ENCODE data around the gene SOD1.
A peak's percentile ranks its signal among the peaks of the same experiment; 100 is the strongest.

SOD1 gene

DNA sequence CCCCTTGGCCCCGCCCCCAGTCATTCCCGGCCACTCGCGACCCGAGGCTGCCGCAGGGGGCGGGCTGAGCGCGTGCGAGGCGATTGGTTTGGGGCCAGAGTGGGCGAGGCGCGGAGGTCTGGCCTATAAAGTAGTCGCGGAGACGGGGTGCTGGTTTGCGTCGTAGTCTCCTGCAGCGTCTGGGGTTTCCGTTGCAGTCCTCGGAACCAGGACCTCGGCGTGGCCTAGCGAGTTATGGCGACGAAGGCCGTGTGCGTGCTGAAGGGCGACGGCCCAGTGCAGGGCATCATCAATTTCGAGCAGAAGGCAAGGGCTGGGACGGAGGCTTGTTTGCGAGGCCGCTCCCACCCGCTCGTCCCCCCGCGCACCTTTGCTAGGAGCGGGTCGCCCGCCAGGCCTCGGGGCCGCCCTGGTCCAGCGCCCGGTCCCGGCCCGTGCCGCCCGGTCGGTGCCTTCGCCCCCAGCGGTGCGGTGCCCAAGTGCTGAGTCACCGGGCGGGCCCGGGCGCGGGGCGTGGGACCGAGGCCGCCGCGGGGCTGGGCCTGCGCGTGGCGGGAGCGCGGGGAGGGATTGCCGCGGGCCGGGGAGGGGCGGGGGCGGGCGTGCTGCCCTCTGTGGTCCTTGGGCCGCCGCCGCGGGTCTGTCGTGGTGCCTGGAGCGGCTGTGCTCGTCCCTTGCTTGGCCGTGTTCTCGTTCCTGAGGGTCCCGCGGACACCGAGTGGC, at the start of gene SOD1:
TSS of gene SOD1 (plus strand) at position 158 of the 723 bp plus-strand sequence. CDS start at position 235, 77 bp downstream.
- DNase-seq (ENCODE audit: low read depth), result peak; percentile 95
- peak within 1 kb of the TSS; percentile 95 for H3K4me3 ChIP-seq (ENCODE audit: low read depth, low read length)
- TF ChIP-seq, protein P1, sequence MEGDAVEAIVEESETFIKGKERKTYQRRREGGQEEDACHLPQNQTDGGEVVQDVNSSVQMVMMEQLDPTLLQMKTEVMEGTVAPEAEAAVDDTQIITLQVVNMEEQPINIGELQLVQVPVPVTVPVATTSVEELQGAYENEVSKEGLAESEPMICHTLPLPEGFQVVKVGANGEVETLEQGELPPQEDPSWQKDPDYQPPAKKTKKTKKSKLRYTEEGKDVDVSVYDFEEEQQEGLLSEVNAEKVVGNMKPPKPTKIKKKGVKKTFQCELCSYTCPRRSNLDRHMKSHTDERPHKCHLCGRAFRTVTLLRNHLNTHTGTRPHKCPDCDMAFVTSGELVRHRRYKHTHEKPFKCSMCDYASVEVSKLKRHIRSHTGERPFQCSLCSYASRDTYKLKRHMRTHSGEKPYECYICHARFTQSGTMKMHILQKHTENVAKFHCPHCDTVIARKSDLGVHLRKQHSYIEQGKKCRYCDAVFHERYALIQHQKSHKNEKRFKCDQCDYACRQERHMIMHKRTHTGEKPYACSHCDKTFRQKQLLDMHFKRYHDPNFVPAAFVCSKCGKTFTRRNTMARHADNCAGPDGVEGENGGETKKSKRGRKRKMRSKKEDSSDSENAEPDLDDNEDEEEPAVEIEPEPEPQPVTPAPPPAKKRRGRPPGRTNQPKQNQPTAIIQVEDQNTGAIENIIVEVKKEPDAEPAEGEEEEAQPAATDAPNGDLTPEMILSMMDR (conservative IDR thresholded peaks at IDR 0.05; ENCODE audit: low read depth, low read length), result no peak

DNA sequence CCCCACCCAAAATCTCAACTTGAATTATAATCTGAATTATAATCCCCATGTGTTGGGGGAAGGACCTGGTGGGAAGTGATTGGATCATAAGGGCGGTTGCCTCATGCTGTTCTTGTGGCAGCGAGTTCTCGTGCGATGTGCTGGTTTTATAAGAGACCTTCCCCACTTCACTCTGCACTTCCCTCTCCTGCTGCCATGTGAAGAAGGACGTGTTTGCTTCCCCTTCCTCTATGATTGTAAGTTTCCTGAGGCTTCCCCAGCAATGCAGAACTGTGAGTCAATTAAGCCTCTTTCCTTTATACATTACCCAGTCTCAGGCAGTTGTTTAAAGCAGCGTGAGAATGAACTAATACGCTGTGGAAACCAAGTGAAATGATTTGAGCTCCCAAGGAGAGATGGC, 48.0 kb upstream of the SOD1 start:
- TF ChIP-seq, protein P1 (conservative IDR thresholded peaks at IDR 0.05; ENCODE audit: low read depth, low read length), result no peak
- DNase-seq (ENCODE audit: low read depth), result no peak
- H3K4me3 ChIP-seq (ENCODE audit: low read depth, low read length), result no peak overlapping the region

DNA sequence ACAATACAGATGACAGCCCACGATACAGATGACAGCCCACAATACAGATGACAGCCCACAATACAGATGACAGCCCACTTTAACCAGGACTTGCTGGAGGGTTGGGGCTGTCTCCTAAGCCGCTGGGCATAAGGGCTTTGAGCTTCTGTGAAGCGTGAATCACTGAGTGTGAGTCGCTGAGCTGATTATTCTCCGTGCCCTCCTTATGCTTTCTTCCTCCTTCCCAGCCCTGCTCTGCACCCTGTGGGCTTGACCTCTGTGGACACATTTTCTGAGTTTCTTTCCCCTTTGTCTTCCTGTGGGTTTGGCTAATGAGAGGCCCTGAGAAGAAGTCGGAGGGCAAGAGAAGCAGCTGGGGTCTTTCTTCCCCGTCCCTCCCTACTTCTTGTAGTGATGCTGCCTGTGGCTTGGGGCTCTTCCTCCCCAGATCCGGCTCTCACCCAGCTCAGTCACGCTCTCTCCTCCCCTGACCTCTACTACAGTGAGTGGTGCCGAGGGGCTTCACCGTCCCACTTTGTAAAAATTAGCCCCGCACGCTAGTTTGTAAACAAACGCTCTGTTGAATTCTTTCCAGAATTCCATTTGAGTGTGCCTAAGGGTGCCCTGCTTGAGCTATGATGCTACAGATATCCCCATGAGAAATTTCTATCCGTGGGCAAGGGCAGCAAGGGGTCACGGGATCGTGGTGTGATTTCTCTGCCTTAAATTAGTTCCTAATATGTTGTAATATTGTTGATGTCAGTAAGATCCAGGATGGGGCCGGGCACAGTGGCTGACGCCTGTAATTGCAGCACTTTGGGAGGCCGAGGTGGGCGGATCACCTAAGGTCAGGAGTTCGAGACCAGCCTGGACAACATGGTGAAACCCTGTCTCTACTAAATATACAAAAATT, 46.4 kb upstream of the SOD1 start:
- TF ChIP-seq, protein P1 (conservative IDR thresholded peaks at IDR 0.05; ENCODE audit: low read depth, low read length), result no peak
- DNase-seq (ENCODE audit: low read depth), result peak; percentile 39
- H3K4me3 ChIP-seq (ENCODE audit: low read depth, low read length), result no peak overlapping the region

DNA sequence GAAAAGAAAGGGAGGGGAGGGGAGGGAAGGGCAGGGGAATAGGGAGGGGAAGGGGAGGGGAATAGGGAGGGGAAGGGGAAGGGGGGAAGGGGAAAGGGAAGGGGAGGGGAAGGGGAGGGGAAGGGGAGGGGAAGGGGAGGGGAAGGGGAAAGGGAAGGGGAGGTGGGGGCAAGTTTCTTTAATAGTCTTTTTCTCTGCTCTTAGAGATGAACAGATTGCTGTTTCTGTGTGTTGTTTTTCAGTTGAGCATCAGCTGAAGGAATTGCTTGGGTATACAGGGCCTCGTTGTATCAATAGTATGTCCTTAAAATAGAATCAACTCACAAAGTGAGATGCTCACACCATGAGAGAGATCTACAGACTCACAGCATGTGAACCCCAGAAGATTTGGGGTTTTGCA, 44.8 kb upstream of the SOD1 start:
- TF ChIP-seq, protein P1 (conservative IDR thresholded peaks at IDR 0.05; ENCODE audit: low read depth, low read length), result no peak
- no peak for DNase-seq (ENCODE audit: low read depth)
- no peak overlapping the region for H3K4me3 ChIP-seq (ENCODE audit: low read depth, low read length)

DNA sequence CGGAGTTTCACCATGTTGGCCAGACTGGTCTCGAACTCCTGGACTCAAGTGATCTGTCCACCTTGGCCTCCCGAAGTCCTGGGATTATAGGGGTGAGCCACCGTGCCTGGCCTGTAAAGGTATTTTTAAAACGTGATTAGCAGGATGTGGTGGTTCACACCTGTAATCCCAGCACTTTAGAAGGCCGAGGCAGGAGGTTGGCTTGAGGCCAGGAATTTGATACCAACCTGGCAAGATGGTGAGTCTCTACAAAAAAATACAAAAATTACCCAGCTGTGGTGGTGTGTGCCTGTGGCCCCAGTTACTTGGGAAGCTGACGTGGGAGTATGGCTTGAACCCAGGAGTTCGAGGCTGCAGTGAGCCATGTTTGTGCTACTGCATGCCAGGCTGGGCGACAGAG, 43.3 kb upstream of the SOD1 start:
- no peak overlapping the region for H3K4me3 ChIP-seq (ENCODE audit: low read depth, low read length)
- TF ChIP-seq, protein P1 (conservative IDR thresholded peaks at IDR 0.05; ENCODE audit: low read depth, low read length), result no peak
- no peak for DNase-seq (ENCODE audit: low read depth)

DNA sequence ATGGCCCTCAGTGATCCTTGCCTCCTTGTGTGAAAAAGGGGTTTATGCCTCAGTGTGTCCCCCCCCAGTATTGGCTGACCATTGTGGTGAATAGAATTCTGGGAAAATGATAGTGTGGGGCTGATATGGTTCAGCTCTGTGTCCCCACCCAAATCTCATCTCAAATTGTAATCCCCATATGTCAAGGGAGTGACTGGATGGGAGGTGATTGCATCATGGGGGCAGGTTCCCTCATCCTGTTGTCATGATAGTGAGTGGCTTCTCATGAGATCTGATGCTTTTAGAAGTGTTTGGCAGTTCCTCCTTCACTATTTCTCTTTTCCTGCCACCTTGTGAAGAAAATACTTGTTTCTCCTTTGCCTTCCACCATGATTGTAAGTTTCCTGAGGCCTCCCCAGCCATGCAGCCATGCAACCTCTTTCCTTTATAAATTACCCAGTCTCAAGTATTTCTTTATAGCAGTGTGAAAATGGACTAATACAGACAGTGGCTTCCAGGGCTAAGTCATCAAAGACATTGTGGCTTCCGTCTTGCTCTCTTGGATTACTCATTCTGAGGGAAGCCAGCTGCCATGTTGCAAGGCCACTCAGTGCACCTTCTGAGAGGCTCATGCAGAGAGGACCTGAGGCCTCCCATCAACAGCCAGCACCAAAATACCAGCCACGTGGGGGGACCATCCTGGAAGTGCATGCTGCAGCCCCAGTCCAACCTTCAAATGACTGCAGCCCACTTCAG, 40.6 kb upstream of the SOD1 start:
- TF ChIP-seq, protein P1 (conservative IDR thresholded peaks at IDR 0.05; ENCODE audit: low read depth, low read length), result no peak
- no peak for DNase-seq (ENCODE audit: low read depth)
- no peak overlapping the region for H3K4me3 ChIP-seq (ENCODE audit: low read depth, low read length)

Data from choroid plexus epithelial cell (primary cell).